Cardiac muscle cell (in vitro differentiated cells and primary cell): Measurements from ENCODE around the gene WASL. TPM values are rescaled to one million over a fixed set of nuclear protein-coding genes. Genes with fewer than 3 reads are reported as not detected.

ENCODE experiments used
- DNase-seq, 2 donors: peaks; one replicate each; pipeline versions ENCODE4 v3.0.0 to v3.0.0-alpha.2; 2010 to 2017; ENCODE audit warnings: low read depth in 1 of 2, low spot score in 1 of 2
- H3K27ac ChIP-seq: fragments of 200-600 bp; sonication (generic); 2 replicates; pipeline ENCODE4 v1.5.1; 2016
- H3K27me3 ChIP-seq: fragments of 200-600 bp; sonication (generic); 2 replicates; pipeline ENCODE4 v1.6.0; 2016; ENCODE audit warnings: control low read depth
- H3K36me3 ChIP-seq: fragments of 200-600 bp; sonication (generic); 2 replicates; pipeline ENCODE4 v1.5.1; 2016; ENCODE audit warnings: control low read depth
- H3K4me1 ChIP-seq: fragments of 200-600 bp; sonication (generic); 2 replicates; pipeline ENCODE4 v1.8.1; 2017; ENCODE audit warnings: low read depth, mild to moderate bottlenecking, mixed run types
- H3K4me3 ChIP-seq: fragments of 200-600 bp; sonication (generic); 2 replicates; pipeline ENCODE4 v1.5.1; 2016; ENCODE audit warnings: mild to moderate bottlenecking
- H3K9me3 ChIP-seq: fragments of 200-600 bp; sonication (generic); 2 replicates; pipeline ENCODE4 v1.5.1; 2017; ENCODE audit warnings: low read depth, mild to moderate bottlenecking, control low read depth
- CTCF ChIP-seq: IDR thresholded peaks from 2 replicates; pipeline ENCODE4 v1.5.1; 2012; ENCODE audit warnings: low read depth, mild to moderate bottlenecking, low read length
- polyA plus RNA-seq: library from polyadenylated mRNA; unstranded; fragments of >200 nt; fragmentation: Nextera tagmentation; extraction: Ambion mirVana; gene quantifications from 2 replicates; pipeline ENCODE4 v1.2.1, GENCODE V29; 2016
- total RNA-seq: library from RNA; depleted of rRNA; stranded (reverse); fragments of >200 nt; gene quantifications from 2 replicates; pipeline ENCODE4 v1.2.3, GENCODE V29; 2016

The WASL gene
- total and polyA plus RNA-seq, 2 experiments from 2014 or later: 25.7 to 36.8 TPM

DNA sequence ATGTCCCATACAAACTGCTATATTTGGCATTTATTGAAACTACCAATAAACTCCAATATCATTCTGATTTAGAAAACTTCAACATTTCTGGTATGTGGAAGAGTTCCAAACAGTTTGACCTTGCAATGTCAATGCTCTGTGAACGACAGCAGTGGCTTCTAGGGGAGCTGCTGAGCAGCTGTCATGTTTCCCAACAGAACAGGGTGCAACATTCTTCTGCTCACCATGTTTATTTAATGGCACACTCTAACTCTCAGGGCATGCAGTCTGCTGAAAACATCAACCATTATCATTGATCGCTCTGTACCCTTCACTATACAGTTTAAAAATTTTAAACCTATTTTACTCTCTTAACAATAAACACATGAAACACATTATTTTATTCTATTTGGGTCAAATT lies 67.2 kb downstream of the WASL start:
- Histone ChIP-seq H3K27me3 (no peaks in the 10 kb centered on the region), H3K4me1 (peaks cover 30% of the 10 kb centered on the region), H3K36me3 (peaks cover 12% of the 10 kb centered on the region), H3K27ac (peak overlapping the region; percentile 99), H3K4me3 (no peak overlapping the region), H3K9me3 (no peaks in the 10 kb centered on the region)
- peak in 1 of 2 donors; percentile 83 for DNase-seq
- TF ChIP-seq CTCF: no peak

GRCh38 chr7:123680580-123680979 lies 68.2 kb downstream of the WASL start:
- no peaks in the 10 kb centered on the region for H3K9me3 ChIP-seq
- H3K27me3 ChIP-seq: no peaks in the 10 kb centered on the region
- peak overlapping the region; percentile 99 for H3K27ac ChIP-seq
- H3K4me3 ChIP-seq: no peak overlapping the region
- H3K4me1 ChIP-seq: peaks cover 30% of the 10 kb centered on the region
- DNase-seq: no peak
- H3K36me3 ChIP-seq: peaks cover 12% of the 10 kb centered on the region
- TF ChIP-seq CTCF: no peak

- no peaks in the 10 kb centered on the region for H3K9me3 ChIP-seq
- TF ChIP-seq CTCF: no peak
- peaks cover 9% of the 10 kb centered on the region for H3K36me3 ChIP-seq
- DNase-seq: no peak
- H3K4me3 ChIP-seq: no peak overlapping the region
- peaks cover 37% of the 10 kb centered on the region for H3K4me1 ChIP-seq
- H3K27ac ChIP-seq: peak overlapping the region; percentile 99
- H3K27me3 ChIP-seq: no peaks in the 10 kb centered on the region
Observed at GRCh38 chr7:123679614-123680013, 69.2 kb downstream of the WASL start.

DNA sequence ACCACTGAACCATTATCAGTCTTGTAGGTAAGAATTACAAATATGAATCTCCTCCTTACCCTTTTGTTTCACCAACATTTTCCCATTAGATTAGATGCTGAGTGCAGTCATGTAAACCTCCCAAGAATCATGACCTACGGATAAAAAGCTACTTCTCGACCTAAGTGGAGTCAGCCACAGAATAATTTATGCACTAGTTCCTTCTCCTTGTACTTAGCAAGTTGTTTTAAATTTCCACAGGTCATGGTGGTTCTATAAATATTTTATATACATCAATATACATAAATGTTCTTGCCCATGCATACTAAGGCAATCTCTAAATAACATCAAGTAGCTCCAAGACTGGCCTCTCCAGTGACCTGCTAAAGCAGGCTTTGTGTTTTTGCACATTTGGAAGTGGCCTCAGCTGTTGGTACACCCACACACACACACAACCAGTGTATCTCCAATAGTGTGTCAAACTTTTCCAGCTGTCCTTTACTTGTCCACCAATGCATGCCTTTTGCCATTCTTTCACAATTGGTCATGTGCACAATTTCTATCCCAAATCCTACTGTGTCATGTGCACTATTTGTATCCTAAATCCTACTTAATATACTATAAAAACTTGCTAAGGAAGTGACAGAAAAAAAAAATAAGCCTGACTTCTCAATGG lies 71.6 kb downstream of the WASL start:
- H3K27ac ChIP-seq: peak overlapping the region; percentile 13
- H3K36me3 ChIP-seq: no peaks in the 10 kb centered on the region
- TF ChIP-seq CTCF: no peak
- H3K27me3 ChIP-seq: no peaks in the 10 kb centered on the region
- peaks cover 41% of the 10 kb centered on the region for H3K4me1 ChIP-seq
- no peaks in the 10 kb centered on the region for H3K9me3 ChIP-seq
- DNase-seq: no peak
- no peak overlapping the region for H3K4me3 ChIP-seq

DNA sequence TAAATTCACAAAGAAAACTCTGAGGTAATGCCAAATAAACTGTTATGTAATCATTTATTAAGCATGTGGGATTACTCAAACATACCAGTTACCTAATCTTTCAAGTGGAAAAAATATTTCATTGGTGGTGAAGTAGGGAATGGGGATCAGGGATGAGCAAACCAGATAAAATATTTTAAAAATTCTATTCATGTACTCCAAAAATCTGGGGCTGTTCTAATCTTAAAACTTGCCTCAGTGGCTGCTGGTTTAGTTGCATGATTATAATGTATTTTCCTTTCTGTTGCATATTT lies 73.7 kb downstream of the WASL start:
- no peak for TF ChIP-seq CTCF
- peak in 1 of 2 donors; percentile 64 for DNase-seq
- H3K36me3 ChIP-seq: no peaks in the 10 kb centered on the region

More for the DNA sequence above, 73.7 kb downstream of the WASL start:
- peaks cover 22% of the 10 kb centered on the region for H3K4me1 ChIP-seq
- no peak overlapping the region for H3K4me3 ChIP-seq
- no peaks in the 10 kb centered on the region for H3K9me3 ChIP-seq
- peak overlapping the region; percentile 84 for H3K27ac ChIP-seq
- no peaks in the 10 kb centered on the region for H3K27me3 ChIP-seq
